Fibroblast of lung (primary cell): ENCODE measurements around the gene DHH.

Experiments used
- CTCF ChIP-seq, 2 donors: IDR thresholded peaks in 1 of 2; conservative IDR thresholded peaks in 1 of 2; 1 replicate in 1 of 2; 2 replicates in 1 of 2; pipeline ENCODE4 v1.5.1; 2011 to 2012; ENCODE audit warnings: low read length in 2 of 2, control low read depth in 1 of 2, inconsistent platforms in 1 of 2, low read depth in 1 of 2, mild to moderate bottlenecking in 1 of 2
- EZH2 ChIP-seq: IDR thresholded peaks from 2 replicates; pipeline ENCODE4 v1.5.1; 2012; ENCODE audit warnings: low read length, control low read depth, mild to moderate bottlenecking; ENCODE audit errors: missing control alignments

- TF ChIP-seq CTCF (conservative IDR thresholded peaks at IDR 0.05 in 1 of 2, IDR thresholded peaks at IDR 0.05 in 1 of 2; ENCODE audit: low read depth in 1 of 2, low read length in 2 of 2), result no peak
- TF ChIP-seq EZH2, result no peak
These were observed 43.2 kb downstream of the DHH start for GRCh38 chr12:49051373-49051764.
